Bronchus fibroblast of lung (primary cell): Measurements from ENCODE around the gene JHY. TPM values are rescaled to one million over a fixed set of nuclear protein-coding genes. Genes with fewer than 3 reads are reported as not detected.

Experiments
- total RNA-seq: library from RNA; depleted of rRNA; stranded (reverse); fragments of >200 nt; gene quantifications from 2 replicates; pipeline ENCODE4 v1.2.3, GENCODE V29; 2015

The JHY gene
- total RNA-seq = 0.45 and 0.84 TPM in 2 replicates

GRCh38 chr11:122882189-122882856 is at the start of gene JHY:
JHY (plus strand) TSS chr11:122882759; CDS start chr11:122885850, 3,091 bp downstream.

GRCh38 chr11:122981388-122982264 is 99.1 kb downstream of the JHY start, which contains the start of gene BSX:
BSX (minus strand) TSS chr11:122981834; CDS start chr11:122981671, 163 bp downstream.

Other genes with a start within 250 kb of the JHY start
- 10.3 and 10.6 TPM in 2 replicates for gene UBASH3B, start 227.0 kb upstream of the JHY start, total RNA-seq
- not detected in 2 replicates for gene CRTAM, start 44.3 kb upstream of the JHY start, total RNA-seq
- gene BSX, start 99.1 kb downstream of the JHY start, total RNA-seq = not detected in 2 replicates
- gene HSPA8, start 179.4 kb downstream of the JHY start, total RNA-seq = 1,410 and 1,468 TPM in 2 replicates